H9 (cell line): Measurements from ENCODE around the gene SLC35E3. TPM values are rescaled to one million over a fixed set of nuclear protein-coding genes. Genes with fewer than 3 reads are reported as not detected.

Experiments used
- DNase-seq: peaks from one replicate; pipeline ENCODE4 v3.0.0-alpha.2; 2017
- H2AFZ ChIP-seq: one replicate; pipeline ENCODE4 v1.6.1; 2013; ENCODE audit warnings: mild to moderate bottlenecking, low read length, control low read depth, moderate library complexity
- H2AK5ac ChIP-seq: 2 replicates; pipeline ENCODE4 v1.6.1; 2013; ENCODE audit warnings: low read length, control low read depth, mixed read lengths; ENCODE audit not compliant: insufficient read length
- H2BK120ac ChIP-seq: one replicate; pipeline ENCODE4 v1.6.1; 2013; ENCODE audit warnings: low read depth, mild to moderate bottlenecking, low read length, control low read depth, inconsistent platforms; ENCODE audit not compliant: poor library complexity, severe bottlenecking
- H2BK12ac ChIP-seq: 2 replicates; pipeline ENCODE4 v1.6.1; 2013; ENCODE audit warnings: low read length, control low read depth, mixed read lengths, low read depth; ENCODE audit not compliant: insufficient read length
- H2BK15ac ChIP-seq: 2 replicates; pipeline ENCODE4 v1.6.1; 2013; ENCODE audit warnings: low read depth, low read length, control low read depth
- H2BK20ac ChIP-seq: one replicate; pipeline ENCODE4 v1.6.1; 2013; ENCODE audit warnings: low read depth, mild to moderate bottlenecking, low read length, control low read depth, inconsistent platforms; ENCODE audit not compliant: poor library complexity, severe bottlenecking
- H2BK5ac ChIP-seq: 2 replicates; pipeline ENCODE4 v1.6.1; 2013; ENCODE audit warnings: low read length, control low read depth, mixed read lengths; ENCODE audit not compliant: insufficient read length
- H3K14ac ChIP-seq: 2 replicates; pipeline ENCODE4 v1.6.1; 2013; ENCODE audit warnings: low read length, control low read depth; ENCODE audit not compliant: insufficient read depth
- H3K18ac ChIP-seq: 2 replicates; pipeline ENCODE4 v1.6.1; 2013; ENCODE audit warnings: low read depth, mild to moderate bottlenecking, mixed read lengths, low read length, control low read depth; ENCODE audit not compliant: insufficient read length
- H3K23ac ChIP-seq: 2 replicates; pipeline ENCODE4 v1.6.1; 2013; ENCODE audit warnings: low read length, control low read depth, mixed read lengths, low read depth; ENCODE audit not compliant: insufficient read length
- H3K23me2 ChIP-seq: 2 replicates; pipeline ENCODE4 v1.6.1; 2013; ENCODE audit warnings: low read depth, mild to moderate bottlenecking, mixed read lengths, low read length, control low read depth; ENCODE audit not compliant: insufficient read length, poor library complexity, severe bottlenecking
- H3K27ac ChIP-seq: 2 replicates; pipeline ENCODE4 v1.5.1; 2013; ENCODE audit warnings: low read length, control low read depth, mixed read lengths, low read depth; ENCODE audit not compliant: insufficient read length
- H3K27me3 ChIP-seq: 2 replicates; pipeline ENCODE4 v1.6.1; 2013; ENCODE audit warnings: low read length, control low read depth, inconsistent platforms; ENCODE audit not compliant: insufficient read depth
- H3K4ac ChIP-seq: 2 replicates; pipeline ENCODE4 v1.6.1; 2013; ENCODE audit warnings: low read depth, mild to moderate bottlenecking, control low read depth, inconsistent platforms, low read length, moderate library complexity
- H3K4me1 ChIP-seq: 2 replicates; pipeline ENCODE4 v1.6.1; 2013; ENCODE audit warnings: low read length, control low read depth, inconsistent platforms; ENCODE audit not compliant: insufficient read depth
- H3K4me2 ChIP-seq: 2 replicates; pipeline ENCODE4 v1.6.1; 2013; ENCODE audit warnings: low read length, control low read depth, mixed read lengths; ENCODE audit not compliant: insufficient read length, insufficient read depth
- H3K56ac ChIP-seq: 2 replicates; pipeline ENCODE4 v1.6.1; 2013; ENCODE audit warnings: low read depth, mild to moderate bottlenecking, mixed read lengths, low read length, control low read depth; ENCODE audit not compliant: insufficient read length
- H3K79me1 ChIP-seq: 2 replicates; pipeline ENCODE4 v1.6.1; 2013; ENCODE audit warnings: low read depth, mild to moderate bottlenecking, moderate library complexity, low read length, control low read depth, inconsistent platforms; ENCODE audit not compliant: insufficient read depth, poor library complexity, severe bottlenecking
- H3K79me2 ChIP-seq: 2 replicates; pipeline ENCODE4 v1.6.1; 2013; ENCODE audit warnings: low read length, control low read depth, inconsistent platforms; ENCODE audit not compliant: insufficient read depth
- H3K9ac ChIP-seq: 2 replicates; pipeline ENCODE4 v1.6.1; 2013; ENCODE audit warnings: low read length, control low read depth, mixed read lengths; ENCODE audit not compliant: insufficient read length; ENCODE audit errors: extremely low read depth
- H3K9me3 ChIP-seq: one replicate; pipeline ENCODE4 v1.6.1; 2013; ENCODE audit warnings: low read depth, low read length, inconsistent platforms; ENCODE audit not compliant: control insufficient read depth
- H3T11ph ChIP-seq: one replicate; pipeline ENCODE4 v1.6.1; 2013; ENCODE audit warnings: mild to moderate bottlenecking, low read length, control low read depth, inconsistent platforms
- H4K20me1 ChIP-seq: one replicate; pipeline ENCODE4 v1.6.1; 2013; ENCODE audit not compliant: control insufficient read depth, insufficient read length, insufficient read depth
- H4K5ac ChIP-seq: 2 replicates; pipeline ENCODE4 v1.6.1; 2013; ENCODE audit warnings: low read depth, mild to moderate bottlenecking, mixed read lengths, low read length, control low read depth; ENCODE audit not compliant: insufficient read length
- H4K8ac ChIP-seq: replicated peaks from 2 replicates; pipeline ENCODE4 v1.6.1; 2013; ENCODE audit warnings: low read length, control low read depth, mixed read lengths, low read depth; ENCODE audit not compliant: insufficient read length
- H4K91ac ChIP-seq: 2 replicates; pipeline ENCODE4 v1.6.1; 2013; ENCODE audit warnings: low read depth, mild to moderate bottlenecking, moderate library complexity, mixed read lengths, low read length, control low read depth; ENCODE audit not compliant: insufficient read length
- H3K27ac Mint-ChIP-seq, 3 experiments: 2 replicates in 2 of 3; 3 replicates in 1 of 3; pipeline ENCODE4 v1.8.0; 2020 to 2021; ENCODE audit warnings: mixed read lengths in 3 of 3, mild to moderate bottlenecking in 1 of 3, moderate library complexity in 1 of 3
- H3K27me3 Mint-ChIP-seq: 2 replicates; pipeline ENCODE4 v1.8.0; 2021; ENCODE audit warnings: low read depth, mild to moderate bottlenecking, moderate library complexity, mixed read lengths
- H3K36me3 Mint-ChIP-seq, 3 experiments: 2 replicates in 2 of 3; 3 replicates in 1 of 3; pipeline ENCODE4 v1.8.0; 2020 to 2021; ENCODE audit warnings: low read depth in 3 of 3, mixed read lengths in 3 of 3; ENCODE audit not compliant: insufficient read depth in 1 of 3
- H3K4me1 Mint-ChIP-seq, 2 experiments: 2 replicates each; pipeline ENCODE4 v1.8.0; 2020; ENCODE audit warnings: mixed read lengths in 2 of 2
- H3K4me3 Mint-ChIP-seq, 2 experiments: 2 replicates in 1 of 2; 3 replicates in 1 of 2; pipeline ENCODE4 v1.8.0; 2020 to 2021; ENCODE audit warnings: mild to moderate bottlenecking in 2 of 2, mixed read lengths in 2 of 2, moderate library complexity in 1 of 2
- H3K9me3 Mint-ChIP-seq, 2 experiments: 2 replicates in 1 of 2; 3 replicates in 1 of 2; pipeline ENCODE4 v1.8.0; 2020; ENCODE audit warnings: mild to moderate bottlenecking in 2 of 2, mixed read lengths in 2 of 2, moderate library complexity in 1 of 2
- WGBS: extraction: QIAGEN DNeasy Blood & Tissue Kit; methylation state at CpG from one replicate; pipeline ENCODE4 v1.1.7; 2013; ENCODE audit warnings: missing lambda C conversion rate, low lambda C conversion rate, mixed read lengths; ENCODE audit not compliant: insufficient read length; ENCODE audit errors: extremely low coverage; 5-methylcytosine and 5-hydroxymethylcytosine counted together
- total RNA-seq: library from RNA; stranded (reverse); gene quantifications from 2 replicates; pipeline ENCODE4 v1.2.1, GENCODE V29; 2021
- TF ChIP-seq, protein P1 (sequence below): fragments of 200-600 bp; sonication (generic); conservative IDR thresholded peaks from 3 replicates; pipeline ENCODE4 v1.8.0; 2021; ENCODE audit warnings: antibody characterized with exemption, mild to moderate bottlenecking

SLC35E3 gene
- total RNA-seq, 1 experiment from 2014 or later, result 17.9 TPM

DNA sequence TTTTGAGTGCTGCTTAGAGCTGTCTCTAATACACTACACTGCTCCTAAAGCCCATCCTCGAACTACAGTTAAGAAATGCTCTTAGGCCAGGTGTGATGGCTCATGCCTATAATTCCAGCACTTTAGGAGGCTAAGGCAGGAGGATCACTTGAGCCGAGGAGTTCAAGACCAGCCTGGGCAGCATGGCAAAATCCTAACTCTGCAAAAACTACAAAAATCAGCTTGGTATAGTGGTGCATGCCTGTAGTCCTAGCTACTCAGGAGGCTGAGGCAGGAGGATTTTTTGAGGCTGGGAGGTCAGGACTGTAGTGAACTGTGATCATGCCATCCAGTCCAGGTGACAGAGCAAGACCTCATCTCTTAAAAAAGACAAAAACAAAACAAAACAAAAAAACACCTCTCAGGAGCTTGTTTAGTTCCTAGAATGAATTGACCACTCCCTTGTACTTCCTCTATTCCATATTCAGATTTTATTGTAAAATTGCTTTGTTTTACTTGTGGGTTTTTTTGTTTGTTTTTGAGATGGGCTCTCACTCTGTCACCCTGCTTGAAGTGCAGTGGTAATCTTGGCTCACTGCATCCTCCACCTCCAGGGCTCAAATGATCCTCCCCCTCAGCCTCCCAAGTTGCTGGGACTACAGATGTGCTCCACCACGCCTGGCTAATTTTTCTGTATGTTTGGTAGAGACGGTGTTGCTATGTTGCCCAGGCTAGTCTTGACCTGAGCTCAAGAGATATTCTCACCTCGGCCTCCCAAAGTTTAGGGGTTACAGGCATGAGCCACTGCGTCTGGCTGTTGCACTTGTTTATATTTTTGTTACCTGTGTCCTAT, 75.6 kb downstream of the SLC35E3 start:
- H3K9me3 ChIP-seq, result no peaks in the 10 kb centered on the region
- no peak overlapping the region for H2BK20ac ChIP-seq
- H3K27ac Mint-ChIP-seq, result peak overlapping the region in 1 of 3 experiments; percentile 61; a peak in 1 of 7 replicates
- H3K23ac ChIP-seq, result no peak overlapping the region
- no peak overlapping the region for H2AK5ac ChIP-seq
- H4K8ac ChIP-seq, result no peak overlapping the region
- no peak overlapping the region for H3K18ac ChIP-seq
- no peaks in the 10 kb centered on the region for H3K4me1 ChIP-seq
- no peak overlapping the region for H3K4me3 Mint-ChIP-seq
- H3K9ac ChIP-seq, result no peak overlapping the region
- H4K5ac ChIP-seq, result no peak overlapping the region
- no peaks in the 10 kb centered on the region for H3K79me1 ChIP-seq
- TF ChIP-seq, protein P1, sequence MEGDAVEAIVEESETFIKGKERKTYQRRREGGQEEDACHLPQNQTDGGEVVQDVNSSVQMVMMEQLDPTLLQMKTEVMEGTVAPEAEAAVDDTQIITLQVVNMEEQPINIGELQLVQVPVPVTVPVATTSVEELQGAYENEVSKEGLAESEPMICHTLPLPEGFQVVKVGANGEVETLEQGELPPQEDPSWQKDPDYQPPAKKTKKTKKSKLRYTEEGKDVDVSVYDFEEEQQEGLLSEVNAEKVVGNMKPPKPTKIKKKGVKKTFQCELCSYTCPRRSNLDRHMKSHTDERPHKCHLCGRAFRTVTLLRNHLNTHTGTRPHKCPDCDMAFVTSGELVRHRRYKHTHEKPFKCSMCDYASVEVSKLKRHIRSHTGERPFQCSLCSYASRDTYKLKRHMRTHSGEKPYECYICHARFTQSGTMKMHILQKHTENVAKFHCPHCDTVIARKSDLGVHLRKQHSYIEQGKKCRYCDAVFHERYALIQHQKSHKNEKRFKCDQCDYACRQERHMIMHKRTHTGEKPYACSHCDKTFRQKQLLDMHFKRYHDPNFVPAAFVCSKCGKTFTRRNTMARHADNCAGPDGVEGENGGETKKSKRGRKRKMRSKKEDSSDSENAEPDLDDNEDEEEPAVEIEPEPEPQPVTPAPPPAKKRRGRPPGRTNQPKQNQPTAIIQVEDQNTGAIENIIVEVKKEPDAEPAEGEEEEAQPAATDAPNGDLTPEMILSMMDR, result no peak
- no peak overlapping the region for H2BK5ac ChIP-seq
- WGBS, result no CpG with 5 or more reads among the region's 6 CpGs
- H4K20me1 ChIP-seq, result no peaks in the 10 kb centered on the region
- H2BK15ac ChIP-seq, result no peak overlapping the region
- no peaks in the 10 kb centered on the region for H3K79me2 ChIP-seq
- H3K27me3 Mint-ChIP-seq, result no peaks in the 10 kb centered on the region
- H2BK12ac ChIP-seq, result no peak overlapping the region
- H3K23me2 ChIP-seq, result no peaks in the 10 kb centered on the region
- H3K27ac ChIP-seq, result no peak overlapping the region
- H2AFZ ChIP-seq, result no peak overlapping the region
- no peak overlapping the region for H3K14ac ChIP-seq
- no peak overlapping the region for H4K91ac ChIP-seq
- no peak overlapping the region for H2BK120ac ChIP-seq
- H3K4me1 Mint-ChIP-seq, result no peaks in the 10 kb centered on the region
- H3K36me3 Mint-ChIP-seq, result peaks cover 28 to 83% (median 76%) of the 10 kb centered on the region in 3 experiments; a peak in 6 of 7 replicates
- DNase-seq, result no peak
- no peaks in the 10 kb centered on the region for H3K27me3 ChIP-seq
- no peaks in the 10 kb centered on the region for H3K9me3 Mint-ChIP-seq
- H3K56ac ChIP-seq, result no peak overlapping the region
- H3T11ph ChIP-seq, result no peak overlapping the region
- H3K4ac ChIP-seq, result no peak overlapping the region
- no peak overlapping the region for H3K4me2 ChIP-seq
